ENCODE results near the gene DET1. TPM values are rescaled to one million over a fixed set of nuclear protein-coding genes. Genes with fewer than 3 reads are reported as not detected.

DET1 gene
- total RNA-seq, 4 donors from 2014 or later: 4.1 to 8.4 (median 6.4) TPM

DNA sequence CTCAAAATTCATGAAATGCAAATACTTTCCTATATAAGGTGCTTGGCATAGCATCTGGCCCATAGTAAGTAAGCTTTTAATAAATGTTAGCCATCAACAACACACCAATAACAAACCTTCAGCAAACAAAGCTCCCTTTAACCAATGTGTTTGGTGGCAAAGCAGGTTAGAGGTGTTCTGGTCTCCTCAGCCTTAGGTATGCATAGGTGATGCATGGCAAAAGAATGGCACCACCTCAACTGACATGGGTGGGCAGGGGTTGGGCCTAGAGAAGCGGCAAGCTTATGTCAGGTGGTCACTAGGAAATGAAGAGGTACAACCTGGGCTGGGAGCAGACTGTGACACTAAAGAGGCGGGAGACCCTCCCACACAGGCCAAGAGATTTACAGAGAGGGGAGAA lies 40.8 kb downstream of the DET1 start:
- H3K36me3 ChIP-seq: peaks cover 0 to 73% of the 10 kb centered on the region in 2 donors
- no peak for DNase-seq
- no peak for ATAC-seq
- no peak overlapping the region for H3K4me3 ChIP-seq
- no peak overlapping the region for H3K27ac ChIP-seq
- H3K4me1 ChIP-seq: no peaks in the 10 kb centered on the region
- no peaks in the 10 kb centered on the region for H3K27me3 ChIP-seq
- no peaks in the 10 kb centered on the region for H3K9me3 ChIP-seq
- TF ChIP-seq, protein P1, sequence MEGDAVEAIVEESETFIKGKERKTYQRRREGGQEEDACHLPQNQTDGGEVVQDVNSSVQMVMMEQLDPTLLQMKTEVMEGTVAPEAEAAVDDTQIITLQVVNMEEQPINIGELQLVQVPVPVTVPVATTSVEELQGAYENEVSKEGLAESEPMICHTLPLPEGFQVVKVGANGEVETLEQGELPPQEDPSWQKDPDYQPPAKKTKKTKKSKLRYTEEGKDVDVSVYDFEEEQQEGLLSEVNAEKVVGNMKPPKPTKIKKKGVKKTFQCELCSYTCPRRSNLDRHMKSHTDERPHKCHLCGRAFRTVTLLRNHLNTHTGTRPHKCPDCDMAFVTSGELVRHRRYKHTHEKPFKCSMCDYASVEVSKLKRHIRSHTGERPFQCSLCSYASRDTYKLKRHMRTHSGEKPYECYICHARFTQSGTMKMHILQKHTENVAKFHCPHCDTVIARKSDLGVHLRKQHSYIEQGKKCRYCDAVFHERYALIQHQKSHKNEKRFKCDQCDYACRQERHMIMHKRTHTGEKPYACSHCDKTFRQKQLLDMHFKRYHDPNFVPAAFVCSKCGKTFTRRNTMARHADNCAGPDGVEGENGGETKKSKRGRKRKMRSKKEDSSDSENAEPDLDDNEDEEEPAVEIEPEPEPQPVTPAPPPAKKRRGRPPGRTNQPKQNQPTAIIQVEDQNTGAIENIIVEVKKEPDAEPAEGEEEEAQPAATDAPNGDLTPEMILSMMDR (IDR thresholded peaks at IDR 0.05 in 4 of 5, conservative IDR thresholded peaks at IDR 0.05 in 1 of 5): no peak
- no peak for TF ChIP-seq POLR2A (IDR thresholded peaks at IDR 0.05)
- in situ Hi-C loops (cut with MboI; ENCODE audit: low sequenced_read_pairs in 4 of 4): no loop called here
- intact Hi-C loops (cut with DNase I; ENCODE audit: low total_unique reads): no loop called here

DNA sequence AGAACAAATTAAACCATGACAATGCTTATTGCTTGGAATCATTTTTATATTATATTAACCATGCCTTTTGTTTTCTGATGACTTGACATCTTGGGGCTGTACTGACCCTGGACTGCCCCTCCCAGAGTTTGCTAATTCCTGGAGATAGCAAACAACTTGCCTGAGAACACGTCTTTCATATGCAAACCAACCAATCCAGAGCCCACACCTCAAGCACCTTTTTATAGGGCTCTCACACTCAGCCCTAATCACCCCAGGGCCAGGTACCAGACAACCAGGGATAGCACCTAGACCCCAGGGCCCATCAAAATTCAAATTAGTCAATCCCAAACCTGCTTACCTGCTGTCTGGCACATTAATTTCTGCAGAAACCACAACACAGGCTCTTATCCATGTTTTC lies 42.0 kb downstream of the DET1 start:
- Histone ChIP-seq H3K36me3 (peaks cover 0 to 62% of the 10 kb centered on the region in 2 donors), H3K4me1 (no peaks in the 10 kb centered on the region), H3K27ac (no peak overlapping the region), H3K27me3 (no peaks in the 10 kb centered on the region), H3K4me3 (no peak overlapping the region), H3K9me3 (no peaks in the 10 kb centered on the region)
- DNase-seq: no peak
- in situ Hi-C loops (cut with MboI; ENCODE audit: low sequenced_read_pairs in 4 of 4): no loop called here
- ATAC-seq: no peak
- TF ChIP-seq, protein P1 (IDR thresholded peaks at IDR 0.05 in 4 of 5, conservative IDR thresholded peaks at IDR 0.05 in 1 of 5): no peak
- no peak for TF ChIP-seq POLR2A (IDR thresholded peaks at IDR 0.05)
- intact Hi-C loops (cut with DNase I; ENCODE audit: low total_unique reads): no loop called here

DNA sequence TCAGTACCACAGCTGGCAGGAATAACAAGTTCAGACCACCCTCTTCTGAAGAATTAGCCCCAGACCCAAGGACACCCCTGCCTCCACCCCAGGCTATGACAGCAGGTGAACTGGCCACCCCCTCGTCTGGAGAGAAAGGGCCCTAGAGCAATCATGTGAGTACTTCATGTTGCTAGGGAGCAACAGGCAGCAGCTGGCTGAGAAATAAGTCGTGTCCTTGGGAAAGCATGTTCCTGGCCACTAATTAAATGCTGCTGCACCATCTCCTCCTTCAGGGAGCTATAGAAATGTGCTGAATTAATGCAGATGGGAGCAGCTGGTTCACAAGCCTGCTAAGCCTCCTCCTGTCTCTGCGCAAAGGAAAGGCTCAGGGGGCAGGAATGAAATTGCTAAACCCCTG lies 47.5 kb downstream of the DET1 start:
- DNase-seq (no peak), ATAC-seq (no peak)
- intact Hi-C loops (cut with DNase I; ENCODE audit: low total_unique reads): no loop called here
- Histone ChIP-seq H3K4me3 (no peak overlapping the region), H3K27ac (no peak overlapping the region), H3K27me3 (no peaks in the 10 kb centered on the region), H3K4me1 (no peaks in the 10 kb centered on the region), H3K9me3 (no peaks in the 10 kb centered on the region), H3K36me3 (peaks cover 0 to 18% of the 10 kb centered on the region in 2 donors)
- no peak for TF ChIP-seq POLR2A (IDR thresholded peaks at IDR 0.05)
- TF ChIP-seq, protein P1 (IDR thresholded peaks at IDR 0.05 in 4 of 5, conservative IDR thresholded peaks at IDR 0.05 in 1 of 5): no peak
- in situ Hi-C loops (cut with MboI; ENCODE audit: low sequenced_read_pairs in 4 of 4): loop anchor here in 1 of 4 donors (10.0 to 25.0 kb wide), 2 partner anchors 74 to 113 kb away; partner anchors contain the start of gene AEN

DNA sequence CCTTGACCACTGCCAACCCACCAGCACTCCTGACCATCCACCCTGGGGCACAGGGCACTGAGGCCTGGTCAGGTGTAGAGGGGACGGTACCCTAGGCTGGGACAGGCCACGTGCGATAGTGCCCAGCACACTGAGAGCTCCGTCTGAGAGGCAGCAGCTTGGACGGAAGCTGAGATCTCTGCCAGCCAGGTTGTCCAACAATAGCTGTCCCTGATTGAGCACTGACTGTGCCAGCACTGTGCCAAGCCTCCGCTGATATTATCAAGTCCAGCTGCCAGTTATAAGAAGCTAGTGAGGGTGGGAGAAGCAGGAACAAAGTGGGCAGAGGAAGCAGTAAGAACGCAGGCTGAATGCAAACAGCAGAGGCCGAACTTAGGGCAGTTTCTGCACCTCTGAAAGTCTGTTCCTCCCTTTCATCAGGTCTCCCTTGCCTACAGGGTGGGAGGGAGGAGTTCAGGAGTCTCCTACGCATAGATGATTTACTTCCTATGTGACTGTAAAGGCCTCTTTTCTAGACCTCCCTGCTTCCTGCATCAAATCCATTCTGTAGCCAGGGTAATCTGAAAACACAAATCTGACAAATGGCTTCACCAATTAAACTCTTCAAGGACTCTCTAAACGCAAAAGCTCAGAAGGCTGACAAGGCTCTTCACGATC lies 49.2 kb downstream of the DET1 start:
- intact Hi-C loops (cut with DNase I; ENCODE audit: low total_unique reads): no loop called here
- no peak for DNase-seq
- no peaks in the 10 kb centered on the region for H3K4me1 ChIP-seq
- no peak for ATAC-seq
- H3K36me3 ChIP-seq: peaks cover 0 to 6% of the 10 kb centered on the region in 2 donors
- no peak overlapping the region for H3K4me3 ChIP-seq
- TF ChIP-seq POLR2A (IDR thresholded peaks at IDR 0.05): no peak
- TF ChIP-seq, protein P1 (IDR thresholded peaks at IDR 0.05 in 4 of 5, conservative IDR thresholded peaks at IDR 0.05 in 1 of 5): no peak
- in situ Hi-C loops (cut with MboI; ENCODE audit: low sequenced_read_pairs in 4 of 4): loop anchor here in 1 of 4 donors (10.0 to 25.0 kb wide), 2 partner anchors 72 to 115 kb away; partner anchors contain the start of gene AEN
- H3K27me3 ChIP-seq: no peaks in the 10 kb centered on the region
- no peaks in the 10 kb centered on the region for H3K9me3 ChIP-seq
- H3K27ac ChIP-seq: no peak overlapping the region

All from gastrocnemius medialis (tissue), 4 donors.